HG02571 (cell line): ENCODE measurements around the gene ELOVL3.
"Not testable (repeated sequence)": the region's sequence is repeated elsewhere in the genome, so short reads cannot be mapped to it uniquely, and the experiment has no call there.

ENCODE experiments used
- ATAC-seq: cut with Tn5 transposase; IDR thresholded peaks from one replicate; pipeline ENCODE4 v1.9.1; 2021; ENCODE audit warnings: mild to moderate bottlenecking, moderate library complexity; ENCODE audit not compliant: unreplicated experiment

The ELOVL3 gene, protein sequence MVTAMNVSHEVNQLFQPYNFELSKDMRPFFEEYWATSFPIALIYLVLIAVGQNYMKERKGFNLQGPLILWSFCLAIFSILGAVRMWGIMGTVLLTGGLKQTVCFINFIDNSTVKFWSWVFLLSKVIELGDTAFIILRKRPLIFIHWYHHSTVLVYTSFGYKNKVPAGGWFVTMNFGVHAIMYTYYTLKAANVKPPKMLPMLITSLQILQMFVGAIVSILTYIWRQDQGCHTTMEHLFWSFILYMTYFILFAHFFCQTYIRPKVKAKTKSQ

GRCh38 chr10:102225646-102226541 is at the start of gene ELOVL3:
ELOVL3 (plus strand) TSS chr10:102226299; CDS start chr10:102226549, 250 bp downstream.
- ATAC-seq: peak; percentile 82

DNA sequence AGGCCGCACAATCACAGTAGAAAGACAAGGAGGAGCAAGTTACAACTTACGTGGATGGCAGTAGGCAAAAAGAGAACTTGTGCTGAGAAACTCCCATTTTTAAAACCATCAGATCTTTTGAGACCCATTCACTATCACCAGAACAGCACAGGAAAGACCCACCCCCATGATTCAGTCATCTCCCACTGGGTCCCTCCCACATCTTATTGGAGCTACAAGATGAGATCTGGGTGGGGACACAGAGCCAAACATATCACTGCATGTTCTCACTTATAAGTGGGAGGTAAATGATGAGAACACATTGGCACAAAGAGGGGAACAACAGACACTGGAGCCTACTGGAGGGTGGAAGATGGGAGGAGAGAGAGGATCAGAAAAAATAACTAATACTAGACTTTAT is 41.5 kb upstream of the ELOVL3 start:
- no peak for ATAC-seq

GRCh38 chr10:102185272-102185671 is 40.8 kb upstream of the ELOVL3 start:
- ATAC-seq: no peak

DNA sequence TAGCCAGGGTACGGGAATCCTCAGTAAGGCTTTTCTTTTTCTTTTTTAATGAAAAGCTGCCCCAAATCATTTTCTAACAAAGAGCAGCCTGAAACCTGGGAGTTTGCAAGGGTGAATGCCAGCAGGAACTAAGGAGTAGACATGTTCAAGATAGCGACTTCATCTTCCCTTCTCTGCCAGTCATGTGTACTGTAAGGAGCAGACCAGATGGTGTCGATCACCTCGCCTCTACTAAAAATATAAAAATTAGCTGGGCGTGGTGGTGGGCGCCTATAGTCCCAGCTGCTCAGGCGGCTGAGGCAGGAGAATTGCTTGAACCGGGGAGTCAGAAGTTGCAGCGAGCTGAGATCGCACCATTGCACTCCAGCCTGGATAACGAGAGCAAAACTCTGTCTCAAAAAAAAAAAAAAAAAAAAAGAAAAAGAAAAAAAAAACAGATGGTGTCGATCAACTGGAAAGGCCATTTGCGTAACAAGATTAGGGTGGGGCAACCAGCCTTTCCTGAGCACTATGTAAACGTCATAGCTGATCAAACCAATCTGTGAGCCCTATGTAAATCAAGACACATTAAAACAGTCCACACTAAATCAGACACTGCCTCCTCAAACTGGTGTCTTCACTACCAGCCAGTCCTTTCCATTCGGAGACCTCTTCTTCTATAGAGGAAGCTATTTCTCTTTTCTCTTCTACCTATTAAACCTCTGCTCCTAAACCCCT is 40.1 kb upstream of the ELOVL3 start:
- ATAC-seq: no peak

DNA sequence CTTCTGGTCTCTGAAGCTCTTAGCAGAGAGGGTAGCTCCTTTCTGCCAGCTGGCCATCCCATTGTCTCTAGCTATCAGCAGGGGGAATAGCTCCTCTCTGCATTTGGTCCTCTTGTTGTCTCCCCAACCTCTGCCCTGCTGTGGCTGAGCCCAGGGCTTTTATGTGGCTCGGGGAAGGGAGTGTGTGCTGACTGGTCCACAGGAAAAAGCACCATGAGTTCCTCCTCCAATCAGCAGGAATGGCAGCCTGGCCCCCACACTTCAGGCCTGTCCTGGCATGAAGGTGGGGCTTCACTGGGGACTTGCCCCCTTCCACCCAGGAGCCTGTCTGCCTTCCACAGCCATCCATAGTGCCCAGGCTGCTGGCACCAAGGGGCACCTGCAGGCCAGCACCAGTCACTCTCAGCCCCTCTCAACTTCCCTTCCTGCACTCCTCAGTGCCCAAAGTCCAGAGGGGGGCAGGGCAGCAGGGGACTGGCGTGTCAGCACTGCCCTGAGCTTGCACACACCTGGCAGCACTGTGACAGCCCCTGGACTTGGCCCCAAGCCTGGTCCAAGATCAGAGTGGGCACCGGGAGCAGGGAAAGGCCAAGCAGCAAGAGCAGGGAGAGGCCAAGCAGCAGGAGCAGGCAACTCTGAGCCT is 37.7 kb upstream of the ELOVL3 start:
- no peak for ATAC-seq

DNA sequence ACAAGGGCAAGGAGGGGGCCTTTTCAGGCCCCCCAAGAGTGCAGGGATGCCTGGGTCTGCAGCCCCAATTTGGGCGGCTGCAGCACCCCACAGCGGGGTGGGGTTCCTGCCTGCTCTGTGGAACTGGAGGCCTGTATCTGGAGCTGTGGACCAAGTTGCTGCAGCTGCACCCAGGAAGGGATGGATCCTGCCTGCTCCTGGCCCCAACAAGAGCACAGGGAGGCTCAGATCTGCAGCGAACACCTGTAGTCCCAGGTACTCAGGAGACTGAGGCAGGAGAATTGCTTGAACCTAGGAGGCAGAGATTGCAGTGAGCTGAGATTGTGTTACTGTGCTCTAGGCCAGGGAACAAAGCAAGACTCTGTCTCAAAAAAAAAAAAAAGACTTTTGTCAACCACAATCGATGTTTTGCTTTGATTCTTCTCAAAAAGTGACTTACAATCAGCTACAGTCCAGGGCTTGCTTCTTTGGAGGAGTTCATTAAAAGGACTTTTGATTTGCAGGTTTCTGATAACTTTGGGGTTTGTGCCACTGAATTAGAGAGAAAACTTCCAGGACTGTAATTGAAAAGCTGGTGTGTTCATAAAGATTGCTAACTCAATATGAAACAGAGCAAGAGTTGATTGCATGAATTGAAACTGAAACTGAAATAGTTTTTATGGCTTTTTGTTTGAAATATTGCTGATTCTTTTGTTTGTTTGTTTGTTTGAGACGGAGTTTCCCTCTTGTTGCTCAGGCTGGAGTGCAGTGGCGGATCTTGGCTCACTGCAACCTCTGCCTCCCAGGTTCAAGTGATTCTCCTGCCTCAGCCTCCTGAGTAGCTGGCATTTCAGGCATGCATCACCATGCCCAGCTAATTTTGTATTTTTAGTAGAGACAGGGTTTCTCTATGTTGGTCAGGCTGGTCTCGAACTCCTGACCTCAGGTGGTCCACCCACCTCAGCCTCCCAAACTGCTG is 36.9 kb upstream of the ELOVL3 start:
- ATAC-seq: not testable (repeated sequence)

- no peak for ATAC-seq
These were observed 34.1 kb upstream of the ELOVL3 start for GRCh38 chr10:102191956-102192355.

GRCh38 chr10:102195296-102195870 is 30.7 kb upstream of the ELOVL3 start:
- ATAC-seq: no peak

DNA sequence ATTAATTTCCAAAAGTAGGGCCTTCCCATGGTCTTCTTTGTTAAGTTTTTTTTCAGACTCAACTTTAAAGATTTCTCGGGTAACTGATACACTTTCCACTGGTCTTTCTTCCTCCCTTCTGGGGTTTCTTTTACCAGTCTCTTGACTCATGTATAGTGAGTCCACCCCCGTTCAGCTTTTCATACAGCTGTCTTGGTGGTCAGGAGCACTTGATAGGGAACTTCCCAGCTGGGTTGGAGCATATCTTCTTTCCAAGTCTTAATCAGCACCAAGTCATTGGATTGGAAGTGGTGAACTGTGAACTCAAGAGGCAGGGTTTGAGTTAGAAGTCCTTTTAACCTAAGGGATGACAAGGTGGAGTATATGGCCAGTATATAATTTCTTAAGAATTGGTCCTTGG is 29.2 kb upstream of the ELOVL3 start:
- no peak for ATAC-seq

DNA sequence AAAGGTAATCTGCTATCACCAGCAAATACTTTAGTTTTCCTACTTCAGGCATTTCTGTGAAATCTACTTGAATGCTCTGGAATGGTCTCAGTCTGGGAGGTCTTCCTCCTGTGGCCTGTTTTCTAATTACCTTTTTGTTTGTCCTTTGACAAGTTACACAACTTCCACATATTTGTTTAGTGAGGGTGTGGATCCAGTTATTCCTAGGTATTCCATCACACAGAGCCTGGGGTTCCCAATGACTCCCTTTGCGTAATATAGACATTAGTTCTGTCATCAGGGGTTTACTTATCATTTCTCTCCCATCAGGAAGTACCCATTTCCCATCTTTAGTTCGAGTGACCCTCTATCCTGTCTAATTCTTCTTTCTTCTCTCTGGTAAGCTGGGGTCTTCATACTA is 28.1 kb upstream of the ELOVL3 start:
- ATAC-seq: no peak

DNA sequence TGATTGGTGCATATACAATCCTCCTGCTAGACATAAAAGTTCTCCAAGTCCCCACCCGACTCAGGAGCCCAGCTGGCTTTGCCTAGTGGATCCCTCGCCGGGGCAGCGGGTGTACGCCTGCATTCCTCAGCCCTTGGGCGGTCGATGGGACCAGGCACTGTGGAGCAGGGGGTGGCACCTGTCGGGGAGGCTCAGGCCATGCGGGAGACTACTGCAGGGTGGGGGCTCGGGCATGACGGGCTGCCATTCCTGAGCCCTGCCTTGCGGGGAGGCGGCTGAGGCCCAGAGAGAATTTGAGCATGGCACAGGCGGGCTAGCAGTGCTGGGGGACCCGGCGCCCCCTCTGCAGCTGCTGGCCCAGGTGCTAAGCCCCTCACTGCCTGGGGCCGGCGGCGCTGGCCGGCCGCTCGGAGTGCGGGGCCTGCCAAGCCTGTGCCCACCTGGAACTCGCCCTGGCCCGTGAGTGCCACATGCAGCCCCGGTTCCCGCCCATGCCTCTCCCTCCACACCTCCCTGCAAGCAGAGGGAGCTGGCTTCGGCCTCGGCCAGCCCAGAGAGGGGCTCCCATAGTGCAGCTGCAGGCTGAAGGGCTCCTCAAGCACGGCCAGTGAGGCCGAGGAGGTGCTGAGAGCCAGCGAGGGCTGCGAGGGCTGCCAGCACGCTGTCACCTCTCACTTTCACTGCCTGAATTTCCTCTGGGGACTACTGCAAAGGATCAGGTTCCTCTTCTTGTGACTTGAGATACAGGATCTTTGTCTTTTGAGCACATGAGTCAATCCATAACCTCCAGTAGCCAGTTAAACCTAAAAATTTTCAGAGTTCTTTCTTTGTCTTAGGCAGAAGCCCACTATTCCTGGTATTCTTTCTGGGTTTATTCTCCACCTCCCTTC is 25.1 kb upstream of the ELOVL3 start:
- no peak for ATAC-seq

- ATAC-seq: no peak
These were observed 23.7 kb upstream of the ELOVL3 start for GRCh38 chr10:102202386-102202785.

GRCh38 chr10:102208311-102209035 is 17.6 kb upstream of the ELOVL3 start:
- ATAC-seq: no peak

DNA sequence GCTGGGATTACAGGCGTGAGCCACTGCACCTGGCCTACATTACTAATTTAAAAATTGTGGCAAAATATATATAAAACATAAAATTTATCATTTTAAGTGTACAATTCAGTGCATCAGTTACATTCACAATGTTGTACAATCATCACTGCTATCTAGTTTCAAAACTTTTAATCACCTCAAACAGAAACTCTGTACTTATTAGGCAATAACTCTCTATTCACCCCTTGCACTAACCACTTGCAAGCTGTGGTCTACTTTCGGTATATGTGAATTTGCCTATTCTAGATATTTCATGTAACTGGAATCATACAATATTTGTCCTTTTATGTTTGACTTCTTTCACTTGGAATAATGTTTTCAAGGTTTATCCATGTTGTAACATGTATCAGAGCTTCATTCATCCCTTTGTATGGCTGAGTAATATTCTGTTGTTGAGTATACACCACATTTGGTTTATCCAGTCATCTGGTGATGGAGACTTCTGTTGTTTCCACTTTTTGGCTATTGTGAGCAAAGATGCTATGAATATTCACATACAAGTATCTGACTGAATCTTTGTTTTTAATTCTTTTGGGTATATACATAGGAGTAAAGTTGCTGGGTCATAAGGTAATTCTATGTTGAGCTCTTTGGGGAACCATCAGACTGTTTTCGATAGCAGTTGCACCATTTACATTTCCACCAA is 14.3 kb upstream of the ELOVL3 start:
- no peak for ATAC-seq

GRCh38 chr10:102213599-102213998 is 12.5 kb upstream of the ELOVL3 start:
- ATAC-seq: not testable (repeated sequence)

DNA sequence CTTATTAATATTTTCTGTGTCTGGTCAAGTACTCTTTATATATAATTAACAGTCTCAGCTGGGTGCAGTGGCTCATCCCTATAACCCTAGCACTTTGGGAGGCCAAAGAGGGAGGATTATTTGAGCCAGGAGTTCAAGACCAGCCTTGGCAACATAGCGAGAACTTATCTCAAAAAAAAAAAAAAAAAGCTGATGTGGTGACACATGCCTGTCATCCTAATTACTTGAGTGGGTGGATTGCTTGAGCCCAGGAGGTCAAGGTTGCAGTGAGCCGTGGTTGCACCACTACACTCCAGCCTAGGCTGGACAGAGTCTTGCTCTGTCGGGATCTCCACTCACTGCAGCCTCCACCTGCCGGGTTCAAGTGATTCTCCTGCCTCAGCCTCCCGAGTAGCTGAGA is 6.7 kb upstream of the ELOVL3 start:
- no peak for ATAC-seq

DNA sequence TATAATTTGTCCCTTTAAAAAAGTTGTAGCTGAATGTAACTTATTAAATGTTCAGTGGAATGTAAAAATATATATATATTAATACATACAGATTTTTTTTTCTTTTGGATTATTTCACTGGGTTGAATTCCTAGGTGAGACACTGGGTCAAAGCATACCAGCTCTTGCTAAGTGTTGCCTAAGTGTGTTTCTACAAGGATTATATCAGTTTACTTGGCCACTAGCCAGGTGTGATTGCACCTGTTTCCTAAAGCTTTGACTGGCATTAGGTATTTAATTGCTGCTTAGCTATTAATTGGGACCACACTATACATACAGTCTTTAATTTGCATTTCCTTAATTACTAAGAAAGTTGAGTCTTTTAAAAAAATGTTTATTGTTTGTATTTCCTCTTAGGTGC is 5.5 kb upstream of the ELOVL3 start:
- ATAC-seq: no peak
